ENCODE measurements around the gene KCNF1. TPM values are rescaled to one million over a fixed set of nuclear protein-coding genes. Genes with fewer than 3 reads are reported as not detected.

The KCNF1 gene
- total RNA-seq, 1 donor from 2014 or later, result 1.6 TPM

DNA sequence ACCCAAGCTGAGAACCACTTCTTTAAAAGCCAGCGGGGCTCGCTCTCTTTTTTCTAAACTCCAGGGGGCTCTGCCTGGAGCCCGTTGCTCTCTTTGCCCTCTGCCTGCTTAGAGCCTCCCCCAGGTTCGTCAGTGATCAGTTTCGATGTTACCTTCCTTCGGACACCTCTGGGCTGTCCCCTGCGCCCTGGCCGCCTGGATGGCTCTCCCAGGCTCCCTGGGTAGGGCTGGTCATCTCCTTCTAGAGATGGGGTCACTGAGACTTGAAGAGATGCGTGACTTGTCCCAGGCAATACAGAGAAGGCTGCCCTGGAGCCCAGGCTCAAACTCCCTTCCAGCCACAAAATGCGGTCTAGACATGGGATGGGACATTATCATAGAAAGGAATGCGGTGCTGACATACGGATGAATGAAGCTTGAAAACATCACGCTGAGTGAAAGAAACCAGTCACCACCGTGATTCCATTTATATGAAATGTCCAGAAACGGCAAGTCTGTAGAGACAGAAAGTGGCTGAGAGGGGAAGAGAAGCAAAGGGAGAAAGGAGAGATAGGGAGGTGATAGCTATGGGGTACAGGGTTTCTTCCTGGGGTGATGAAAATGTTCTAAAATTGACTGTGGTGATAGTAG, 14.6 kb downstream of the KCNF1 start:
- Histone ChIP-seq H3K4me2 (ENCODE audit: low read length) (no peak overlapping the region), H3K79me2 (ENCODE audit: insufficient read depth, low read length) (no peaks in the 10 kb centered on the region), H3K9me3 (ENCODE audit: insufficient read depth, low read depth, low read length) (no peaks in the 10 kb centered on the region), H3K9ac (ENCODE audit: low read length) (no peak overlapping the region), H3K27ac (ENCODE audit: low read depth, low read length) (no peak overlapping the region), H3K36me3 (ENCODE audit: insufficient read depth, low read length) (no peaks in the 10 kb centered on the region), H3K27me3 (ENCODE audit: insufficient read depth, low read length) (peaks cover 12% of the 10 kb centered on the region), H3K4me1 (ENCODE audit: insufficient read depth, low read length) (no peaks in the 10 kb centered on the region), H3K4me3 (ENCODE audit: insufficient read depth, low read depth, low read length) (no peak overlapping the region), H2AFZ (ENCODE audit: low read depth, low read length) (no peak overlapping the region), H4K20me1 (ENCODE audit: insufficient read depth, low read length) (no peaks in the 10 kb centered on the region)
- H3K4me1 Mint-ChIP-seq (ENCODE audit: low read depth, unreplicated experiment), result peaks cover 4% of the 10 kb centered on the region
- no peak overlapping the region for H3K4me3 Mint-ChIP-seq (ENCODE audit: unreplicated experiment)
- FAIRE-seq, result no peak
- no peak overlapping the region for H3K27ac Mint-ChIP-seq (ENCODE audit: unreplicated experiment)
- no peak for DNase-seq (ENCODE audit: low read depth)
- H3K36me3 Mint-ChIP-seq (ENCODE audit: low read depth, unreplicated experiment), result no peaks in the 10 kb centered on the region
- no peaks in the 10 kb centered on the region for H3K9me3 Mint-ChIP-seq (ENCODE audit: unreplicated experiment)
- peaks cover 43% of the 10 kb centered on the region for H3K27me3 Mint-ChIP-seq (ENCODE audit: low read depth, unreplicated experiment)
- TF ChIP-seq CTCF (IDR thresholded peaks at IDR 0.05; ENCODE audit: insufficient read depth, low read depth, low read length) (no peak), EZH2 (IDR thresholded peaks at IDR 0.05; ENCODE audit: insufficient read depth, low read length) (no peak)

DNA sequence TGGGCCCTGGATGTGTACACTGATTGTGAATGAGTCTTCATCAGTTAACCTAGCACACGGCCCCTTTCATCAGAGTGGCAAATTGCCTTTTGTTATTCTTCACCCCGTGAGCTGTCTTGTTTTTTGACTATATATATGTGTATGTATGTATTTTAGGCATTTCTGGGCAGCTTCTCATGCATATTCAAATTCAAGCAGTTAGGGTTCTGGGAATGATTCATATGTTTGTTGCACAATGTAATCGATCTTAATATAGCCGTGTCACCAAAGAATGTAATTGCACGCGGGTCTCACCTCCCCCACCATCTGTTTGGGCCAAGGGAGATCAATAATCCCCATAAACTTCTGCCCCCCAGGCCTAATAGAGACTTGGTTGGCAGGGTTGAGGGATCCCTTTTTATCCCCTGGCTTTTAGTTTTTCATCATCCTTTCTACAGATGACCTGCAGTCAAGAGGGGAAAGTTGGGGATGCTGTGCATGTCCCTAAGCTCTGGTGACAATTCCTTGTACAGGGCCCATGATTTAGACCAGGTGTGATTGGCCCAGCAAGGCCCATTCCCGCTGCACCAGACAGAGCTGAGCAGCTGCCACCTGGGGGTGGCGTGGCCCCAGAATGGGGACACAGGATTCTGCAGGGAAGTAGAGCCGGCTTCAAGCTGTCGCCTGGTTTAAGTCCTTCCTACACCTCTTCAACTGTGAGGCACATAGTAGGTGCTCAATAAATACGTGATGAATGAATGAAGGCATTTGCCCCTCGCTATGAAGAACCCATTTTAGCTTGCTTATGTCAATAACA, 19.2 kb downstream of the KCNF1 start:
- Mint-ChIP-seq H3K4me1 (ENCODE audit: low read depth, unreplicated experiment) (peaks cover 8% of the 10 kb centered on the region), H3K27ac (ENCODE audit: unreplicated experiment) (no peak overlapping the region), H3K36me3 (ENCODE audit: low read depth, unreplicated experiment) (no peaks in the 10 kb centered on the region), H3K27me3 (ENCODE audit: low read depth, unreplicated experiment) (peaks cover 18% of the 10 kb centered on the region), H3K9me3 (ENCODE audit: unreplicated experiment) (no peaks in the 10 kb centered on the region), H3K4me3 (ENCODE audit: unreplicated experiment) (no peak overlapping the region)
- TF ChIP-seq EZH2 (IDR thresholded peaks at IDR 0.05; ENCODE audit: insufficient read depth, low read length) (no peak), CTCF (IDR thresholded peaks at IDR 0.05; ENCODE audit: insufficient read depth, low read depth, low read length) (no peak)
- Histone ChIP-seq H3K9ac (ENCODE audit: low read length) (no peak overlapping the region), H3K4me3 (ENCODE audit: insufficient read depth, low read depth, low read length) (no peak overlapping the region), H3K79me2 (ENCODE audit: insufficient read depth, low read length) (no peaks in the 10 kb centered on the region), H3K36me3 (ENCODE audit: insufficient read depth, low read length) (no peaks in the 10 kb centered on the region), H3K9me3 (ENCODE audit: insufficient read depth, low read depth, low read length) (no peaks in the 10 kb centered on the region), H2AFZ (ENCODE audit: low read depth, low read length) (no peak overlapping the region), H4K20me1 (ENCODE audit: insufficient read depth, low read length) (no peaks in the 10 kb centered on the region), H3K27ac (ENCODE audit: low read depth, low read length) (no peak overlapping the region), H3K4me2 (ENCODE audit: low read length) (no peak overlapping the region), H3K27me3 (ENCODE audit: insufficient read depth, low read length) (peaks cover 4% of the 10 kb centered on the region), H3K4me1 (ENCODE audit: insufficient read depth, low read length) (peaks cover 34% of the 10 kb centered on the region)
- FAIRE-seq, result no peak
- DNase-seq (ENCODE audit: low read depth), result peak; percentile 19
